Spleen (tissue), 7 donors: ENCODE results near the gene VCPKMT.

ENCODE experiments used
- CTCF ChIP-seq, 11 experiments: fragments of 200-600 bp in 7 of 11; fragments of 450-650 bp in 4 of 11; sonication (generic) in 4 of 11; IDR thresholded peaks in 8 of 11; conservative IDR thresholded peaks in 3 of 11; 1 replicate in 7 of 11; 2 replicates in 4 of 11; pipeline versions ENCODE4 v1.4.0 to v1.8.0; 2016 to 2021; ENCODE audit warnings: antibody characterized with exemption in 11 of 11, inconsistent platforms in 4 of 11, mild to moderate bottlenecking in 1 of 11
- POLR2A ChIP-seq, 3 donors: fragments of 450-650 bp; IDR thresholded peaks; one replicate each; pipeline ENCODE4 v1.5.1; 2017; ENCODE audit warnings: antibody characterized with exemption in 3 of 3, mild to moderate bottlenecking in 1 of 3
- donor health status: DM: no; HTN: no; CAD: no; lungs with moderate emphysema.
- donor health status: DM: no; HTN: no; CAD: no.
- donor health status: DM: no; HTN: no; CAD: no.

GRCh38 chr14:50084666-50085065 lies 31.7 kb downstream of the VCPKMT start:
- TF ChIP-seq POLR2A (IDR thresholded peaks at IDR 0.05) = no peak
- TF ChIP-seq CTCF (IDR thresholded peaks at IDR 0.05 in 8 of 11, conservative IDR thresholded peaks at IDR 0.05 in 3 of 11) = no peak
